Measurements from ENCODE around the gene SEPTIN8. TPM values are rescaled to one million over a fixed set of nuclear protein-coding genes. Genes with fewer than 3 reads are reported as not detected.

SEPTIN8 gene
- total and polyA plus RNA-seq, 12 donors = 11.3 to 41.8 (median 30.4) TPM

DNA sequence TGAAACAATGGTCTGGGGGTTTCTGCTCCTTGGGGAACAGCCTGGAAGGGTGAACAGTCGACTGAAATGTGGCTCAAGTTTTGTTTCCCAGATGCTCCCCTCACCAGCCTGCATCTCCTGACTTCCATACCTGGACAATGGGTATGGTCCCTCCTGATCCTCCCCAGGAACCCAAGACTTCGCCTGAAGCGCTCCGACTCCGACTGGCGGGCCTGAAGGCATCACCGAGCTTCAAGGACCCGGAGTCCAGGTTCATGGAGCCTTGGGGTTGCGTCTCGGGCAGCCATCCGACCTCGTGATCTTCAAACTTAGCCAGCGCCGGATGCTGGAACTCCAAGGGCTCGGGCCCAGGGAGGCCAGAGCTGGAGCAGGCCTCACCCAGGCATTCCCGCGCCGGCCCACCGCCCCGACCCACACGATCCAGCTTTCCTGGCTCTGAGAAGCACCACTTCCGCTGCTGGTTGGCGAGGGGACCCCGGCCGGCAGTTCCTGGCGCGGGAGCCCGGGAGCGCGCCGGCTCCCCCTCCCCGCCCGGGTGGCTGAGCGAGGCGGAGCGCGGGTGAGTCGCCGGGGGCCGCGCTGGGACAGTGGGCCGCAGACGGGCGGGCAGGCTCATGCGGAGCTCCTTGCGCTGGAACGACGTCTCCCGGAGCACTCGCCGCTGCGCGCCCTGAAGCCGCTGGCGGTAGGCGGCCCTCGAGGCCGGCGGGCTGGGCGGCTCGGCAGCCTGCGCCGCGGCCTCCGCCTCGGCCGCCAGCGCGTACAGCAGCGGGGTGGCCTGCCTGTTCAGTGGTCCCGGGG lies 48.2 kb upstream of the SEPTIN8 start:
- ATAC-seq (no peak), DNase-seq (no peak)
- H3K9me3 ChIP-seq = no peaks in the 10 kb centered on the region
- peak overlapping the region in 8 of 10 donors; percentile 21 to 37 (median 32) for H3K4me3 ChIP-seq
- TF ChIP-seq CTCF (IDR thresholded peaks at IDR 0.05) = no peak
- intact Hi-C loops (cut with DNase I) = loop anchor here in 5 of 10 donors (5.0 to 10.0 kb wide), 4 partner anchors 57 to 450 kb away; no protein-coding TSS in a partner anchor
- H3K27ac ChIP-seq = no peak overlapping the region
- peaks cover 0 to 74% (median 0%) of the 10 kb centered on the region in 7 donors for H3K27me3 ChIP-seq
- 66 to 68% methylated on average over 71 of the region's 71 CpGs for WGBS, 2 donors
- peaks cover under 1 to 35% (median 25%) of the 10 kb centered on the region in 9 donors for H3K4me1 ChIP-seq
- H3K36me3 ChIP-seq = peaks cover 0 to 21% (median 0%) of the 10 kb centered on the region in 9 donors

- H3K4me3 ChIP-seq = no peak overlapping the region
- peaks cover 0 to 35% (median 23%) of the 10 kb centered on the region in 9 donors for H3K4me1 ChIP-seq
- H3K36me3 ChIP-seq = peaks cover 0 to 21% (median 0%) of the 10 kb centered on the region in 9 donors
- 92 to 94% methylated on average over 3 of the region's 3 CpGs for WGBS, 2 donors
- no peak for TF ChIP-seq CTCF (IDR thresholded peaks at IDR 0.05)
- peaks cover 0 to 72% (median 3%) of the 10 kb centered on the region in 7 donors for H3K27me3 ChIP-seq
- intact Hi-C loops (cut with DNase I) = loop anchor here in 9 of 10 donors (5.0 to 10.0 kb wide), 9 partner anchors 67 to 450 kb away; partner anchors contain the start of genes CCNI2 (in 2 of the 9) and KIF3A (in 1 of the 9)
- DNase-seq (no peak), ATAC-seq (no peak)
- H3K27ac ChIP-seq = no peak overlapping the region
- no peaks in the 10 kb centered on the region for H3K9me3 ChIP-seq
These were observed 47.4 kb upstream of the SEPTIN8 start for GRCh38 chr5:132824426-132824825.

DNA sequence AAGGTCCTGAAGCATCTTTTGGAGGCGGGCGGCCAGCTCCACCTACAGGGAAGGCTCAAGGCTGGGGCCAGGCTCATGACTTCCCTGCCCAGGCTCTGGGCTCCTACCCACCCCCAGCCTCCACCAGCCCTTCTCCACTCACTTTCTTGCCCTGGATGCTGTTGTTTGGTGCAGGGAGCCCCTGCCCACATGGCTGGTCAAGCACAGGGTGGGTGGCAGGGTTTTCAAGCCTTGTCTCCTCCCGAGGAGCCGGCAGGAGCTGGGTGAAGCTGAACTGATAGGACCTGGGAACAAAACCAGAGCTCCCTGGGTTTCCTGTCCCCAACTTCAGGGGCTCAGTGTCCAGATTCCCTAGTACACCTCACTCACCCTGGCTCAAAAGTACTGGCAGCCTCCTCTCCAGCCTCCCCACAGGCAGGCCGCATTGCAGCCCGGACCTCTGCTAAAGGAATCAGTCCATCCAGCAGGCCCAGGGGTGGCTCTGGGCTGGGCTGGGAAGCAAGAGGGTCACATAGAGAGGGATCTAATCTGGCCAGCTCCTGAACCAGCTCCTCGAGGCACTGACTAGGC lies 46.5 kb upstream of the SEPTIN8 start:
- Histone ChIP-seq H3K27me3 (peaks cover 0 to 73% (median 3%) of the 10 kb centered on the region in 7 donors), H3K4me3 (peak overlapping the region in 5 of 10 donors; percentile 27 to 37 (median 34)), H3K36me3 (peaks cover 0 to 21% (median 0%) of the 10 kb centered on the region in 9 donors), H3K9me3 (no peaks in the 10 kb centered on the region), H3K27ac (no peak overlapping the region), H3K4me1 (peaks cover 0 to 32% (median 19%) of the 10 kb centered on the region in 9 donors)
- WGBS, 2 donors = 86 to 87% methylated on average over 7 of the region's 7 CpGs
- DNase-seq (peak in 1 of 2 donors; percentile 25), ATAC-seq (peak in 4 of 8 donors; percentile 2 to 32 (median 16))
- no peak for TF ChIP-seq CTCF (IDR thresholded peaks at IDR 0.05)
- intact Hi-C loops (cut with DNase I) = loop anchor here in 9 of 10 donors (5.0 to 10.0 kb wide), 9 partner anchors 66 to 449 kb away; partner anchors contain the start of genes CCNI2 (in 2 of the 9) and KIF3A (in 1 of the 9)

All from heart right ventricle (tissue), 16 donors.